HG03354 (cell line): ENCODE data around the gene BEST4.
"Not testable (repeated sequence)": the region's sequence is repeated elsewhere in the genome, so short reads cannot be mapped to it uniquely, and the experiment has no call there.

Source experiments
- ATAC-seq: cut with Tn5 transposase; IDR thresholded peaks from one replicate; pipeline ENCODE4 v1.9.1; 2021; ENCODE audit warnings: mild to moderate bottlenecking; ENCODE audit not compliant: unreplicated experiment, poor library complexity, severe bottlenecking

BEST4 gene

DNA sequence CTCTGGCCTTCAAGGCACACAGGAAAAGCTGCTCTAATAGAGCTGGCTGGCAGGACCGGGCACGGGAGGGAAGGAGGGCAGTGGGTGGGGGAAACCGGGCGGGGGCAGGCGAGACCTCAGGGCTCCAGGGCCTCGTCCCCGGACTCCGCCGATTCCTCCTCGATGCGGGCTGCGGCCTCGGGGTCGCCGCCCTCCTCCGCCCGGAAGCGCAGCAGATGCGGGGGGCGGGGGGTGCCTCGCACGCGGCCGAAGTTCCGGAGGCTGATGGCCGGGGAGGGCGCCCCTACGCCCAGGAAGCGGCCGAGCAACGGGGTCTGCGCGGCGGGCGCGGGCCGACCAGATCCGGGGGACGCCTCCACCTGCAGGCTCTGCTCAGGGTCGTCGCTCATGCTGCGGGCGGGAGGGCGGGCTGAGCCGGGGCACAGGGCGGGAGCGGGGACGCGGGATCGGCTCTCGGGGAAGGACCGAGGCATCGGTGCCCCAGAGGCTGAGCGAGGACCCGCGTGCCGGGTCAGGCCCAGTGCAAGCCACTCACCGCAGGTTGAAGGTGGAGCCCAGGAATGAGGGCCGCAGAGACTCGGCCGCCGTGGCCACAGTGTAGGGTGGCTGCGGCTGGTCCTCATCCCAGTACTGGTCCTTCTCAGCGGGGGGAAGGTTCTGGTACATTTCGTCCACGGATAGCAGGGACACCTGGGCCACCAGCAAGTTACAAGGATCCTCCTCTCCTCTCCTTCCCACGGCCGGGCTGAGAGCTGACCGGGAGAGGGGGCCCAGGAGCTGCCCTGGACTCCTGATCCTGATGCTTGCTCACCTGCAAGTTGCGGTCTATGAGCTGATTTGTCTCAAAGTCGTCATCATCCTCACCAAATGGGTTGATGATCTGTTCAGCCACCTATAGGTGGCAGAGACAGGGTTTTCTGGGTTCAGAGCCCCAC, 3.6 kb downstream of the BEST4 start:
- ATAC-seq, result peak; percentile 39

DNA sequence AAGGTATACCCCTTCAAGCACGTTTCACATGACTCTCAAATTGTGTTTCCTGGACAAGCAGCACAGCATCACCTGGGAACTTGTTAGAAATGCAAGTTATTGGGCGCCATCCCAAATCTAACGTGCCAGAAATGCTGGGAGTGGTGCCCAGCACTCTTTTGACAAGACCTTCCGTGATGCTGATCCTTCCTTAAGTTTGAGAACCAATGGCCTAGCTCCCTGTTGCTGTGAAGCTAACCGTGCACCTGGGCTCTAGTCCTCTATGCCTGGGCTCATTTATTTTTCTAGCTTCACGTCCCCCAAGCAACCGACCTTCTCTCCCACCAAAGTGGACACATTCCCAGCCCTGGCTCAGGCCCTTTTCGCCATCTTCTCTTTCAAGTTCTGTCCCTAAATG, 4.3 kb downstream of the BEST4 start:
- ATAC-seq, result no peak

DNA sequence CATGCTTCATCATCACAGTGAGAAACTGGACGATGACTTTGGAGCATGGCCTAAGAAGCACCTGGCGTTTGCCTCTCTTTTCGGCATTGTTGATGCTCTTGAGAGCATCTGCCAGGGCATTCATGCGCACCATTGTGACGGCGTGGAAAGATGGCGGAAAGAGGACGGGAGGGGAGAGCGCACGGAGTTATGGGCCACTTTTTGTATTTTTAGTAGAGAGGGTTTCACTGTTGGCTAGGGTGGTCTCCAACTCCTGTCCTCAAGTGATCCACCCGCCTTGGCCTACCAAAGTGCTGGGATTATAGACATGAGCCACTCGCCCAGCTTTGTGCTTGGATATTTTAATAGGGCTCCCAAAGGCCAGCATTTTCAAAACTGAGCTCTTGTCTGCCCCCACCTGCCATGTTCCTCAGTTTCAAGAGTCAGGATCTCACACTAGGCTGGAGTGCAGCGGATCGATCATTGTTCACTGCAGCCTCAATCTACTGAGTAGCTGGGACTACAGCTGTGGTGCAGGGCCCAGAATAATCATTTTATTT, 7.3 kb downstream of the BEST4 start:
- no peak for ATAC-seq

DNA sequence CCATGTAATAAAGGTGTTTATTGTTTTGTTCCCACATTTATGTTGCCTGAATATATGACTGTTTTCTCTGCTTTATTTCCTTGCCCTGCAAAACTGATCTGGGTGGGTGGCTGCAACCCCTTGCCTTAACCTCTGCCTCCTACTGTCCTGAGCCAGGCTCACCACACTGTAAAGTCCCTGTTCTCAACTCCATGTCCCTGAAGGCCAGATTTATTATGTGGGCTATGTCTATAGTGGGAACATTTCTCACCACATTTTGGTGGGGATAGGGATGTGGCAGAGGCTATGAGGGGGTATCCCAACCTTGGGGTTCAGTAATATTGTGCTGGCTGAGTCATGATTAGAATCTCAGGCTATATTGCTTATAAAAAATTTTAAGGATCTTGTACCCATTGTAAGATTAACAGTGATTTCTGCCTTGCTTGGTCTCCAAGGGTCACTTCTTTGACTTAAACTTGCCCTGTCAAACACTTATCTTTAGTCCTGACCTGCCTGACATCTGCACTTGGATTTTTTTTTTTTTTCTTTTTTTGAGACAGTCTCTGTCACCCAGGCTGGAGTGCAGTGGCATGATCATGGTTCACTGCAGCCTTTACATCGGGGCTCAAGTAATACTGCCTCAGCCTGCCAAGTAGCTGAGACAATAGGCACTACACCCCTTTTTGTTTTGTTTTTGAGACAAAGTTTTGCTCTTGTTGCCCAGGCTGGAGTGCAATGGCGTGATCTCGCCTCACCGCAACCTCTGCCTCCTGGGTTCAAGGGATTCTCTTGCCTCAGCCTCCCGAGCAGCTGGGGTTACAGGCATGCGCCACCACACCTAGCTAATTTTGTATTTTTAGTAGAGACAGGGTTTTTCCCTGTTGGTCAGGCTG, 9.0 kb downstream of the BEST4 start:
- ATAC-seq, result no peak

DNA sequence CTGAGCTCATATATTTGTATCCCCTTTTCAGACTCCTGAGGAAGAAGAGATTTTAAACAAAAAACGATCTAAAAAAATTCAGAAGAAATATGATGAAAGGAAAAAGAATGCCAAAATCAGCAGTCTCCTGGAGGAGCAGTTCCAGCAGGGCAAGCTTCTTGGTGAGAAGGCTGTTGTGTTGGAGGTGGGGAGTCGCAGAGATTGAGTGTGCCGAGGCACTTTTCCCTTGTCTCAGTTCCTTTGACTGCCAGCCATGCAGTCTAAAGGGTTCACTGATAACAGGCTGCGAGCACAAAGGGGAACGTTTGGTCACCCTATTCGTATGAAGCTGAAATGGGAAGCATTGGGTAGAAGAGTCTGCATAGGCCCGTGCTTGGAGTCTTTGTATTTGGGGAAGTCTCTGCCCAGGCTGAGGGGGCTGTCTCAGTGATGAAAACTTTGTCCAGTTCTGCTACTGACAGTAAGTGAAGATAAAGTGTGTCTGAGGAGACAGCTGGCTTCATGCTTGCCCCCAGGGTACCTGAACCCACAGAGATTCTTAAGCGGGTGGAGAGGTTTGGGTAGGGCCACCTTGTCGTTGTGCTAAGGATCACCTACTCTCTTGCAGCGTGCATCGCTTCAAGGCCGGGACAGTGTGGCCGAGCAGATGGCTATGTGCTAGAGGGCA, 9.9 kb downstream of the BEST4 start:
- no peak for ATAC-seq

DNA sequence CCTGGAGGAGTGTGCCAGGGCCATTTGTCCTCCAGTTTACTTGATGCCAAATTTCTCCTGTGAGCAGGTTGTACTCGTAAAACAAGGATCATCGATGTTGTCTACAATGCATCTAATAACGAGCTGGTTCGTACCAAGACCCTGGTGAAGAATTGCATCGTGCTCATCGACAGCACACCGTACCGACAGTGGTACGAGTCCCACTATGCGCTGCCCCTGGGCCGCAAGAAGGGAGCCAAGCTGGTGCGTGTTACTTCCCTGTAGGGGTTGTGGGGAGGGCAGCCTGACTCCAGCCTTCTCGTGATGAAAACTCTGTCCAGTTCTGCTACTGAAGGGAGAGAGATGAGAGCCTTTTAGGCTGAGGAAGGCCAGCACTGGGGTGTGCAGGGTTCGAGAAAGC, 10.4 kb downstream of the BEST4 start:
- no peak for ATAC-seq

DNA sequence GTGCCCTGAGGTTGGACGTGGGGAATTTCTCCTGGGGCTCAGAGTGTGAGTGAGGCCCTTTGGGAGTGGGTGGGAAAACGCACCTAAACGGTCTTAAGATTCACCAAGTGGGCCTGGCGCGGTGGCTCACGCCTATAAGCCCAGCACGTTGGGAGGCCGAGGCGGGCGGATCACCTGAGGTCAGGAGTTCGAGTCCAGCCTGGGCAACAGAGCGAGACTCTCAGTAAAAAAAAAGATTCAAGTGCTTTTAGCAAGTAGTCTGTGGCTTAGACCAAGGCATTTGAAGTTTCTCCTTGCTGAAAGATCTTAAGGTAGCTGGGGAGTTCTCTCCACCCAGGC, 11.3 kb downstream of the BEST4 start:
- ATAC-seq, result no peak

DNA sequence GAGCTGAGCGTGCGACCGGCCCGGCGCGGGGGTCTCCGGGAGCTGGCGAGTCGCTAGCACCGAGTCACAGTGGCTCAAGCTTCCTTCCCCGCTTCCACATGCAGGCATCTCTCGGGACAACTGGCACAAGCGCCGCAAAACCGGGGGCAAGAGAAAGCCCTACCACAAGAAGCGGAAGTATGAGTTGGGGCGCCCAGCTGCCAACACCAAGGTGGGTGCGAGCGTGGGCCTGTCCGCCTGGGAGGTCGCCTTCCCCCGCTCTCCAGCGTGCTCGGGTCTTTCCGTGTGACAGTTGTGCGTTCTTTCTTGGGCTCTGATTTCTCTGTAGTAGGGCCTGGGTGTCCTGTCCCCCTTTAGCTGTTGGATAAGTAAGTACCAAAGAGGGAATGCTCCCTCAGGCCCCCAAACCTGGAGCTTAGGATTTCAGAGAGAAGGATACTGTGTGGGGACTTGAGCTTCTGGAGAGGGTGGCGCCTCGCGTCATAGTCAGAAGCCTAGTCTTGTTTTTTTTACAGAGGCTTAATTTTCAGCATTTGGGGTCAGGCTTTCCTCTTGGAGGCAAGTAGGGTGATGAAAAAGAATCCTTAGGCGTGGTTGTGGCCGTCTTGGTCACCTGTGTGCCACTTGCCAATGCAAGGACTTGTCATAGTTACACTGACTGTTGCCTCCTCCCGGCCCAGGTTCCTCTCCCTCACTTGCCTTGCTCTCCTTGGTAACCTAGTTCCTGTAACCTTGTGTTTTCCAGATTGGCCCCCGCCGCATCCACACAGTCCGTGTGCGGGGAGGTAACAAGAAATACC, 11.8 kb downstream of the BEST4 start:
- ATAC-seq, result peak; percentile 22

DNA sequence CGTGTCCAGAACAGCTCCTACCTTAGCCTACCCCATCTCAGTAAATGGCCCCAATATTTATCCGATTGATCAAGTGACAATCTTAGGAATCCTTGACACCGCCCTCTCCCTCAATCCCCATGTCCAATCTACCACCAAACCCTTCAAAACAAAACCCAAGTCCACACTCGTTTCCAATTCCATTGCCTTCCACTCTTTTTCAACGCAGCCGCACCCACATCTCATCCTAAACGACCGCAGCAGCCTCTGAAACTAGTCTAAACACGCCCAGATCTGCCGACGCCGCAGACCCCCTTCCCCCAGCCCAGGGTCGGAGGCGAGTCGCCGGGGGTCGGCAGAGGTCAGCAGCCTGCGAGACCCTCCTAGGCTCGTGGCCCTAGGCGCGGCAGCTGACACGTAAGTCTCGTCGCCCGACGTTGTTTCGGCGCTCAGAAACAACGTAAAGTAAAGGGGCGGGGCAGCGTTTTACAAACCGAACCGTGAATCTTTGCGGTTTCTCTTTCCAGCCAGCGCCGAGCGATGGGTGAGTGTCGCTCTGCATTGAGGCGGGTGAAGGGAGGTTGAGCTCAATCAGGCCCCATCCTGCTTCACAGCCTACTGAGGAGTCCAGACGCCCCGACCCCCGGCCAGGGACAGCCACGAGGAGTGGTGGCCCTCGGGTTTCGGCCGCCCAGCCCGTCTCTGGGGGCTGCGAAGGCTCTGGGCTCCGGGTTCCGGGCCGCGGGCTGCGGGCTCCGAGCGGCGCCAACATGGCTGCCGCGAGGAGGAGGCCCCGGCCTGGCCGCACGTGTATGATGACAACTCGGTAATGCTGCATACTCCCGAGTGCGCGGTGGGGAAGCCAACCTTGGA, 12.7 kb downstream of the BEST4 start, which contains the start of gene RPS8:
Gene RPS8, plus strand, starts transcription at position 463 of the 852 bp plus-strand sequence. Its CDS starts 57 bp downstream, at position 520.
- ATAC-seq, result peak; percentile 84

DNA sequence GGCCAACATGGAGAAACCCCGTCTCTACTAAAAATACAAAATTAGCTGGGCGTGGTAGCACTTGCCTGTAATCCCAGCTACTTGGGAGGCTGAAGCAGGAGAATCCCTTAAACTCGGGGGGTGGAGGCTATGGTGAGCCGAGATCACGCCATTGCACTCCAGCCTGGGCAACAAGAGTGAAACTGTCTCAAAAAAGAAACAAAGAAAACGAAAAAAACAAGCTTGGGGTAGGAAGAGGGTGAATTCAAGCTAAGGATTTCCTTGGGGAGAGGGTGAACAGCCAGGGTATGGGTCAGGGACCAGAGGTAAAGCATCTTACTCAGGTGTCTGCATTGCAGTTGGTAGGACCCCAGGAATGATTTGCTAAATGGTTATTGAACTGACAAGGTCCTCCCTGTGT, 21.5 kb downstream of the BEST4 start:
- ATAC-seq, result not testable (repeated sequence)

DNA sequence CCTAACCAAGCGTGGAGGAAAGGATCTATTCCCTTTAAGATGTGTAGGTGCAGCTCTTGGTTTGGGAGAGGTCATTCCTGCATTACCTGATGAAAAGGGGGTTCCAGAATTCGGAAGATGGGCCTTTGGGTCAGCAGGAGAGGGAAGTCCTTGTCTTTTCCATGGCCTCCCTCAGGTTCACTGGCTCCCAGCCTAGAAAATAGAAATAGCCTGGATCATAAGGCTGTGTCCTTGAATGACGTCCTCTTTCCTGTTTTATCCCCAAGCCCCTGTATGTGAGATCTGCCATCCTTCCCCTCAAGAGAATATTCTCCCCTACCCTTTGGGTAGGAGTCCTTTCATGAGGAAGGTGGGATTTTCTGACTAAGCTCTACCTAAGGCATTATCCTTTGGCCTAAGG, 27.1 kb downstream of the BEST4 start:
- no peak for ATAC-seq

DNA sequence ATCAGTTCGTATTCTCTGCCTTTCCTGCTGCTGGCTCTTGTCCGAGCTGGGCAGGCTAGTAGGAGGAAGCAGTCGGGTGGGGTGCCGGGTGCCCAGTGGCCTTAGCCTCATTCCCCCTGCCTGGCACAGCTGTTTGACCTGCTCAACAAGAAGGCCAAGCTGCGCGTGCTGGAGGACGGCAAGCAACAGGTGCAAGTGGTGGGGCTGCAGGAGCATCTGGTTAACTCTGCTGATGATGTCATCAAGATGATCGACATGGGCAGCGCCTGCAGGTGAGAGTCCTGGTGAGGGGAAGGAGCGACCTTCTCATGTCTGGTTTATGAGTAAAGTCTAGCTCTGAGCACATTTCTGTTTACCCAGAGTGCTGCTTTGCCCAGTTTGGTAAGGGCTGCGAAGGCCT, 28.9 kb downstream of the BEST4 start:
- ATAC-seq, result no peak

DNA sequence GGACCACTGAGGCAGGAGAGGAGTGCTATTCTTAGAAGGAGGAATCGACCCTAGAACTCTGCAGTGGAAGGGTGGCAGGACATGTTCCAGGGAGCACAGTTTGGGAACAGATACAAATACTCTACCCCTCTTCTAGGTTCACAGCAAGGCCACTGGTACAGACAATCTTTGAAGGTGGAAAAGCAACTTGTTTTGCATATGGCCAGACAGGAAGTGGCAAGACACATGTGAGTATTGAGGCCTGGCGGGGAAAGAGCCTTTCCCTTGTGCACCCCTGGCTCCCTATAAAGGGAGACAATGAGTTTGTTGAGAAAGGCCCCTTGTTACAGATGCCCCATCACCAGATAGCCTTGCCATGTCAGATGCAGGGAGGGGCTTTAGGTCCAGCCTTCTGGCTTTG, 30.6 kb downstream of the BEST4 start:
- ATAC-seq, result peak; percentile 66

DNA sequence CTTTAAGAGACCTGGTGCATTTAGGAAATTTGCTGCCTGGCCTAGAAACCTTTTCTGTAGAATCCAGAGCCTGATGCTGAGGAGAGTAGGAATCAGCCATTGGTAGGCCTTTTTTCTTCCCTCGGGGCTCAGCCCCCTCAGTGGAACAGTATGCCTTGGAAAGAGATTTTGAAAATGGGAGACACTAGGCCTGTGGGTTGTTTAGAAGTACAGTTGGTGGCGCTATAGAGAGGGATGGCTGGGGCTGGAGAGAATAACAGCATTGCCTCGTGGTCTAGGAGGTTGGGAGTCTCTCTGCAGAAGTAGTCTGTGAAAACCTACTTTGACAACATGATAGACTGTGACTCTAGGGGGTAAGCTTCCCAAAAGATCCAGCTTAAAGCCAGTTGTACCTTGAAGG, 40.1 kb downstream of the BEST4 start:
- ATAC-seq, result no peak

DNA sequence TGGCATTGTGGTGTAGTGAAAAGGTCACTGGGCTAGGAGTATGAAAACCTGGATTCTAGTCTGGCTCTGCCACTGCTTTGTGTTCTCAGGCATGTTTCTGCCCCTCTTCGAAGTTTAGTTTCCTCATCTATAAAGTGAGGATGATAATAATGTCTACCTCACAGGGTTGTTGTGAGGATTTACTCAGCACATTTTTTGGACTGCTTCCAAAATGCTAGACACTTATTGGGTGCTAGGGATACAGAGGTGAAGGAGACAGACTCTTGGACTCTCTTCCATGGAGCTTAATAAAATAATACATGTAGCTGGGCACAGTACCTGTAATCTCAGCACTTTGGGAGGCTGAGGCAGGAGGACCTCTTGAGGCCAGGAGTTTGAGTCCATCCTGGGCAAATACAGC, 44.8 kb downstream of the BEST4 start:
- no peak for ATAC-seq

DNA sequence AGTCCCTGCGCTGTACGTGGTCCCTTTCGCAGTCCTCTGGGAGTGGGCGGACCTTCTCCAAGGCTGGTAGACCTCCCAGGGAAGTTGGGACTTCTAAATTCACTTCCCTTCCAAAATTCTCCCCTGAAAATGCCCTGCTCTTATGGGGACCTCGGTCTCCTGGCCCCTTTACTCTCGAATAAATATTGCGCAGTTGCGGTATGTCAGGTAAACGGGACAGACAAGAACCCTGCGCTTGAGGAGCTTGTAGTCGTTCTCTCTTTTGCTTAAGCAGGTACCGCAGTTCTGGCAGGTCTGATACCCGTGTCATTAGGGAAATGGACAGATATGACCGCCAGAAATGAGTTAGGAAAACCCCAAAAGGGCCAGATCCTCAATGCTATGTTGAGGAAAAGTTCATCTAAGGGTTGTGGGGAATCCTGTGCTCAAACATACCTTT, 47.8 kb downstream of the BEST4 start:
- no peak for ATAC-seq

DNA sequence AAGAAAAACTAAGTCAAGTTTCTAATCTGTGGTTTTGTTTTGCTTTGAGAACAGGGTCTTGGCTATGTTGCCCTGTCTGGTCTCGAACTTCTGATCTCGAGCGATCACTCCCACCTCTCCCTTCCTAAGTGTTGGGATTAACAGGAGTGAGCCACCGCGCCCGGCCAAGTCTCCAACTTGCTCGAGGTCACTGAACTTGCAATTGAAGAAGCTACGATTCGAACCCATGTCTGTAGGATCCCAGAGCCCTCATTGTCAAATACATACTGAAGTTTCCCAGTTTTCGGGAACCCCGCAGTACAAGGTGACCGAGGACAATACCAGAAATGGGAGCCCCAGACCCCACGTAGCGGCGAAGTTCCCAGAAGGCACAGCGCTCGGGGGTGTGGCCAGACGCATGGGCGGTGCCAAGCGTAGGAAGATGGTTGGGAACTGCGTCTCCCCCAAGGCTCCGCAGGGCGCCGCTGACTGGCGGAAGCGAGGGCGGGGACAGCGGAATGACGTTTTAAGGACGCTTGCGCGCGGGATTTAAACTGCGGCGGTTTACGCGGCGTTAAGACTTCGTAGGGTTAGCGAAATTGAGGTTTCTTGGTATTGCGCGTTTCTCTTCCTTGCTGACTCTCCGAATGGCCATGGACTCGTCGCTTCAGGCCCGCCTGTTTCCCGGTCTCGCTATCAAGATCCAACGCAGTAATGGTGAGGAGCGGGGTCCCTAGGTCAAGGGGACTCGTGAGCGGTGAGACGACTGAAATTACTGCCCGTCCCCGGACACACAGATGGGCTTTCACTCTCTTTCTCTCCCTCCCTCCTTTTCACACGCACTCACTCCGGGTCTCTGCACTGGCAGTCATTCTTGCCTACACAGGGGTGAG, 48.4 kb downstream of the BEST4 start, which contains the start of gene KIF2C:
Gene KIF2C, plus strand, starts transcription at position 531 of the 872 bp plus-strand sequence. Its CDS starts 96 bp downstream, at position 627.
- peak; percentile 98 for ATAC-seq
